ENCODE measurements around the gene TOMM70.

The TOMM70 gene

GRCh38 chr3:100413613-100414012 is 12.7 kb upstream of the TOMM70 start:
- no peak for TF ChIP-seq CTCF (IDR thresholded peaks at IDR 0.05; ENCODE audit: low read length)
- no peak for TF ChIP-seq EZH2phosphoT487 (IDR thresholded peaks at IDR 0.05; ENCODE audit: low read length)
- no peak for TF ChIP-seq EZH2 (optimal IDR thresholded peaks at IDR 0.05; ENCODE audit: low read depth, low read length)
- Histone ChIP-seq H3K27ac (ENCODE audit: low read length) (no peak overlapping the region), H3K9me2 (replicated peaks; ENCODE audit: insufficient read depth, low read length) (no peaks in the 10 kb centered on the region), H3K79me2 (ENCODE audit: low read length) (no peaks in the 10 kb centered on the region), H3F3A (ENCODE audit: insufficient read depth, low read length) (no peaks in the 10 kb centered on the region), H3K4me3 (ENCODE audit: low read length) (no peak overlapping the region), H3K36me3 (replicated peaks; ENCODE audit: insufficient read depth, low read length) (no peaks in the 10 kb centered on the region), H2AFZ (ENCODE audit: low read length) (no peak overlapping the region), H4K20me1 (ENCODE audit: insufficient read depth, low read length) (no peaks in the 10 kb centered on the region), H3K4me1 (ENCODE audit: low read length) (no peaks in the 10 kb centered on the region), H3K27me3 (replicated peaks; ENCODE audit: insufficient read depth, low read length) (no peaks in the 10 kb centered on the region), H3K4me2 (ENCODE audit: low read depth, low read length) (no peak overlapping the region), H3K9me3 (replicated peaks; ENCODE audit: insufficient read depth, low read length) (no peaks in the 10 kb centered on the region), H3K9ac (ENCODE audit: low read length) (no peak overlapping the region)
- DNase-seq, result no peak

- Histone ChIP-seq H4K20me1 (ENCODE audit: insufficient read depth, low read length) (no peaks in the 10 kb centered on the region), H3F3A (ENCODE audit: insufficient read depth, low read length) (no peaks in the 10 kb centered on the region), H3K4me3 (ENCODE audit: low read length) (no peak overlapping the region), H3K27me3 (replicated peaks; ENCODE audit: insufficient read depth, low read length) (no peaks in the 10 kb centered on the region), H2AFZ (ENCODE audit: low read length) (no peak overlapping the region), H3K4me1 (ENCODE audit: low read length) (no peaks in the 10 kb centered on the region), H3K9me2 (replicated peaks; ENCODE audit: insufficient read depth, low read length) (no peaks in the 10 kb centered on the region), H3K27ac (ENCODE audit: low read length) (no peak overlapping the region), H3K79me2 (ENCODE audit: low read length) (peaks cover 3% of the 10 kb centered on the region; the same call in 1 of the 2 replicates), H3K9ac (ENCODE audit: low read length) (no peak overlapping the region), H3K4me2 (ENCODE audit: low read depth, low read length) (no peak overlapping the region), H3K36me3 (replicated peaks; ENCODE audit: insufficient read depth, low read length) (no peaks in the 10 kb centered on the region), H3K9me3 (replicated peaks; ENCODE audit: insufficient read depth, low read length) (no peaks in the 10 kb centered on the region)
- no peak for DNase-seq
- TF ChIP-seq EZH2 (optimal IDR thresholded peaks at IDR 0.05; ENCODE audit: low read depth, low read length) (no peak), EZH2phosphoT487 (IDR thresholded peaks at IDR 0.05; ENCODE audit: low read length) (no peak), CTCF (IDR thresholded peaks at IDR 0.05; ENCODE audit: low read length) (no peak)
Measured at GRCh38 chr3:100412912-100413590, 12.2 kb upstream of the TOMM70 start.

- no peak for DNase-seq
- TF ChIP-seq CTCF (IDR thresholded peaks at IDR 0.05; ENCODE audit: low read length), result no peak
Measured at GRCh38 chr3:100411091-100411982, 10.4 kb upstream of the TOMM70 start.

More at GRCh38 chr3:100411091-100411982, 10.4 kb upstream of the TOMM70 start:
- Histone ChIP-seq H3K27ac (ENCODE audit: low read length) (no peak overlapping the region), H3K36me3 (replicated peaks; ENCODE audit: insufficient read depth, low read length) (no peaks in the 10 kb centered on the region), H4K20me1 (ENCODE audit: insufficient read depth, low read length) (no peaks in the 10 kb centered on the region), H3K4me1 (ENCODE audit: low read length) (no peaks in the 10 kb centered on the region), H3K79me2 (ENCODE audit: low read length) (peaks cover 4% of the 10 kb centered on the region; the same call in 1 of the 2 replicates), H3K4me3 (ENCODE audit: low read length) (no peak overlapping the region), H3K9me3 (replicated peaks; ENCODE audit: insufficient read depth, low read length) (no peaks in the 10 kb centered on the region), H3K4me2 (ENCODE audit: low read depth, low read length) (no peak overlapping the region), H3K9me2 (replicated peaks; ENCODE audit: insufficient read depth, low read length) (no peaks in the 10 kb centered on the region), H3F3A (ENCODE audit: insufficient read depth, low read length) (no peaks in the 10 kb centered on the region), H2AFZ (ENCODE audit: low read length) (no peak overlapping the region), H3K27me3 (replicated peaks; ENCODE audit: insufficient read depth, low read length) (no peaks in the 10 kb centered on the region), H3K9ac (ENCODE audit: low read length) (no peak overlapping the region)
